ENCODE measurements around the gene DTX4. TPM values are rescaled to one million over a fixed set of nuclear protein-coding genes. Genes with fewer than 3 reads are reported as not detected.

DTX4 gene
- total RNA-seq, 4 donors from 2014 or later, result 3.1 to 8.8 (median 4.5) TPM

DNA sequence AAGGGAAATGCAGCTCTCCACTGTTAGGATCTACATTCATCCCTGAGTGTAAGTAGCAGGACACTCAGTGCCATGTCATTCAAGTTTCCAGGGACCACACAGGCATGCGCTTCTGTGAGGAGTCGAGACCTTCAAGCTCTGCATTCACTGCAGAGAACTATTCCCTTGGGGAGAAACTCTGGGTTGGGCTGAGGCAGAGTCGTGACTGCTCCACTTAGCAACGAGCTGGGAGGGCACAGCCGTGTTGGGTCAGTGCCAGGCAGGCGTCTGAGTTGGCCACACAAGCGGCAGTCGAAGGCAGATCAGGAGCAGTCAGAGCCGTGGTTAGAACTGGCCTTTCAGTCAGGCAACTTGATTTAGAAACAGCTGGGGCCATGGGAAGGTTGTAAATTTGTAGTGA lies 26.1 kb downstream of the DTX4 start:
- WGBS, result no CpG with 5 or more reads among the region's 9 CpGs

DNA sequence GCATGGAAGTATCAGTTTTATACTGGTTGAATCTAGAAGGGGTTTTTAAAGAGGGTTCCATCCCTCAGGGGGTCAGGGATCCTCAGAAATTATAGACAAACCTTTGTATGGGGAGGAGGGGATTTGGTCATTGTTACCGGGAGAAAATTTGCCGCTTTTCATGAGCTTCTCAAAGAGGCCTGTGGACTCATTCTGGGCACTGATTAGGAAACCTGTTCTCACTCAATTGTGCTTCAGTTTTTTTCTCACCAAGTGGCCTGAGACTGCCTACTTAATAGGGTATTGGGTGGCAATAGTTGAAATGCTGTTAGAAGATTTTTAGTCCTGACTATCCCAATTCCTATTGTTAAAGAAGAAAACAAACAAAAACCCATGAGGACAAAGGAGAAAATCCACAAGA lies 26.8 kb downstream of the DTX4 start:
- no peak overlapping the region for H3K4me3 ChIP-seq
- no peaks in the 10 kb centered on the region for H3K9me3 ChIP-seq
- WGBS, result 79% methylated on average over 2 of the region's 2 CpGs
- DNase-seq (ENCODE audit: extremely low spot score), result no peak
- intact Hi-C loops (cut with DNase I), result no loop called here
- TF ChIP-seq POLR2AphosphoS5 (IDR thresholded peaks at IDR 0.05) (no peak), POLR2A (IDR thresholded peaks at IDR 0.05; ENCODE audit: low read depth) (no peak), EP300 (IDR thresholded peaks at IDR 0.05) (no peak)
- TF ChIP-seq, protein P1, sequence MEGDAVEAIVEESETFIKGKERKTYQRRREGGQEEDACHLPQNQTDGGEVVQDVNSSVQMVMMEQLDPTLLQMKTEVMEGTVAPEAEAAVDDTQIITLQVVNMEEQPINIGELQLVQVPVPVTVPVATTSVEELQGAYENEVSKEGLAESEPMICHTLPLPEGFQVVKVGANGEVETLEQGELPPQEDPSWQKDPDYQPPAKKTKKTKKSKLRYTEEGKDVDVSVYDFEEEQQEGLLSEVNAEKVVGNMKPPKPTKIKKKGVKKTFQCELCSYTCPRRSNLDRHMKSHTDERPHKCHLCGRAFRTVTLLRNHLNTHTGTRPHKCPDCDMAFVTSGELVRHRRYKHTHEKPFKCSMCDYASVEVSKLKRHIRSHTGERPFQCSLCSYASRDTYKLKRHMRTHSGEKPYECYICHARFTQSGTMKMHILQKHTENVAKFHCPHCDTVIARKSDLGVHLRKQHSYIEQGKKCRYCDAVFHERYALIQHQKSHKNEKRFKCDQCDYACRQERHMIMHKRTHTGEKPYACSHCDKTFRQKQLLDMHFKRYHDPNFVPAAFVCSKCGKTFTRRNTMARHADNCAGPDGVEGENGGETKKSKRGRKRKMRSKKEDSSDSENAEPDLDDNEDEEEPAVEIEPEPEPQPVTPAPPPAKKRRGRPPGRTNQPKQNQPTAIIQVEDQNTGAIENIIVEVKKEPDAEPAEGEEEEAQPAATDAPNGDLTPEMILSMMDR (IDR thresholded peaks at IDR 0.05), result no peak
- H3K4me1 ChIP-seq, result peaks cover 0 to 13% (median 11%) of the 10 kb centered on the region in 4 donors
- H3K27me3 ChIP-seq, result no peaks in the 10 kb centered on the region
- H3K36me3 ChIP-seq, result peaks cover 0 to 22% (median 13%) of the 10 kb centered on the region in 4 donors
- H3K27ac ChIP-seq (replicated peaks in 1 of 4), result no peak overlapping the region

More for the DNA sequence above, 26.1 kb downstream of the DTX4 start:
- TF ChIP-seq, protein P1 (IDR thresholded peaks at IDR 0.05), result no peak
- TF ChIP-seq POLR2AphosphoS5 (IDR thresholded peaks at IDR 0.05), result no peak
- TF ChIP-seq EP300 (IDR thresholded peaks at IDR 0.05), result no peak
- TF ChIP-seq POLR2A (IDR thresholded peaks at IDR 0.05; ENCODE audit: low read depth), result no peak
- Histone ChIP-seq H3K27ac (replicated peaks in 1 of 4) (no peak overlapping the region), H3K36me3 (peaks cover 0 to 27% (median 15%) of the 10 kb centered on the region in 4 donors), H3K9me3 (no peaks in the 10 kb centered on the region), H3K4me1 (peaks cover 0 to 13% (median 11%) of the 10 kb centered on the region in 4 donors), H3K4me3 (no peak overlapping the region), H3K27me3 (no peaks in the 10 kb centered on the region)
- intact Hi-C loops (cut with DNase I), result no loop called here
- no peak for DNase-seq (ENCODE audit: extremely low spot score)

DNA sequence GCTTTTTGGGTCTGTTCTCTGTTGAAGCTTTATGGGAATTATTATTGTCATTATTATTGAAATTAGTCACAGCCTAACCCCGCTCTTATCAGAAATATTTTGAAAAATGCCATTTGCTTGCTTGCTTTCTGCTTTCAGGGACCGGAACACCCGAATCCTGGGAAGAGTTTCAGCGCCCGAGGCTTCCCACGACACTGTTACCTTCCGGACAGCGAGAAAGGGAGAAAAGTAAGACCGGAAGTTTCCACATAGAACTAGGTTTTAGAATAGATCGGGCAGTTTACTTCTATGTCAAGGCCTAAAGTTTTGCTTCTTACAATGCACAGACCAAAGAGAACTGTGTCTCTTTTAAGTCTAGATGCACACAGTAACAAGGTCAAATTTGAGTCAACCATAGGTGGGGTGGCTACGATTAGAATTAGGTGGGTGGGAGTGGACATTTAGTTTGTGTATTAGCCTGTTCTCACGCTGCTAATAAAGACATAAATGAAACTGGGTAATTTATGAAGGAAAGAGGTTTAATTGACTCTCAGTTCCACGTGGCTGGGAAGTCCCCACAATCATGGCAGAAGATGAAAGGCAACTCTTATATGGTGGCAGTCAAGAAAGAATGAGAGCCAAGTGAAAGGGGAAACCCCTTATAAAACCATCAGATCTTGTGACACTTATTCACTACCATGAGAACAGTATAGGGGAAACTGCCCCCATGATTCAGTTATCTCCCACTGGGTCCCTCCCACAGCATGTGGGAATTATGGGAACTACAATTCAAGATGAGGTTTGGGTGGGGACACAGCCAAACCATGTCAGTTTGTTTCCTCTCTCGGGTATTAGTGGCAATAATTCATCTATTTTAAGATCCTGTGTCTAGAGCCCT lies 27.9 kb downstream of the DTX4 start:
- no peak overlapping the region for H3K27ac ChIP-seq (replicated peaks in 1 of 4)
- 75% methylated on average over 14 of the region's 14 CpGs for WGBS
- peaks cover 0 to 20% (median 7%) of the 10 kb centered on the region in 4 donors for H3K36me3 ChIP-seq
- intact Hi-C loops (cut with DNase I), result loop anchor here (10.0 kb wide), 1 partner anchor 235 kb away; the partner anchor contains the start of gene OR5A1
- DNase-seq (ENCODE audit: extremely low spot score), result no peak
- no peaks in the 10 kb centered on the region for H3K27me3 ChIP-seq
- H3K4me1 ChIP-seq, result peaks cover 0 to 13% (median 11%) of the 10 kb centered on the region in 4 donors
- no peak for TF ChIP-seq EP300 (IDR thresholded peaks at IDR 0.05)
- TF ChIP-seq POLR2AphosphoS5 (IDR thresholded peaks at IDR 0.05), result no peak
- TF ChIP-seq, protein P1 (IDR thresholded peaks at IDR 0.05), result no peak
- TF ChIP-seq POLR2A (IDR thresholded peaks at IDR 0.05; ENCODE audit: low read depth), result no peak
- no peaks in the 10 kb centered on the region for H3K9me3 ChIP-seq
- H3K4me3 ChIP-seq, result no peak overlapping the region

DNA sequence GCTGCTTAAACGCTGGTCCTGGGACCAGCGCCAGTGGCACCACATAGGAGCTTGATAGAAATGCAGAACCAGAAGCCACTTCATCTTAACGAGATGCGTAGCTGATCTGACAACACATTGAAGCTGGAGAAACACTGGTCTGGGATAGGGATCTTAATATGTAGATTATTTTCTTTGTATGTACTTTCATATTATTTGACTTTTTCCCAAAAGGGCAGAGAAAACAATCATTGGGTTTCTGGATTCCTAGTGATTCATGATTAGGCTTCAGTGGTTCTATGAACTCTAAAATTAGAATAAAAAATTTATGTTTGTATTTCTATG lies 28.5 kb downstream of the DTX4 start:
- no peak for TF ChIP-seq POLR2A (IDR thresholded peaks at IDR 0.05; ENCODE audit: low read depth)
- TF ChIP-seq, protein P1 (IDR thresholded peaks at IDR 0.05), result no peak
- no peak for TF ChIP-seq EP300 (IDR thresholded peaks at IDR 0.05)
- no peak for TF ChIP-seq POLR2AphosphoS5 (IDR thresholded peaks at IDR 0.05)
- peaks cover 0 to 13% (median 11%) of the 10 kb centered on the region in 4 donors for H3K4me1 ChIP-seq
- DNase-seq (ENCODE audit: extremely low spot score), result no peak
- no peaks in the 10 kb centered on the region for H3K9me3 ChIP-seq
- peaks cover 0 to 20% (median 8%) of the 10 kb centered on the region in 4 donors for H3K36me3 ChIP-seq
- H3K27me3 ChIP-seq, result no peaks in the 10 kb centered on the region
- H3K27ac ChIP-seq (replicated peaks in 1 of 4), result no peak overlapping the region
- no peak overlapping the region for H3K4me3 ChIP-seq
- 49% methylated on average over 4 of the region's 4 CpGs for WGBS
- intact Hi-C loops (cut with DNase I), result loop anchor here (10.0 kb wide), 1 partner anchor 234 kb away; the partner anchor contains the start of gene OR5A1

All from esophagus muscularis mucosa (tissue), 4 donors.